HepG2 (cell line): Measurements from ENCODE around the gene ARMC8. TPM values are rescaled to one million over a fixed set of nuclear protein-coding genes. Genes with fewer than 3 reads are reported as not detected.

ENCODE experiments used
- ATAC-seq: fragments of 200-7000 bp; cut with Tn5 transposase; 3 replicates; pipeline ENCODE4 v1.9.1; 2020; ENCODE audit warnings: mild to moderate bottlenecking, moderate library complexity
- BruUV-seq: library from RNA; stranded (reverse); fragments of 400-500 nt; replicated peaks from 2 replicates; lab custom pipeline; 2021; lab: Mats Ljungman, UMichigan
- CTCF ChIA-PET: fragments of 300-600 bp; formaldehyde crosslinking; extraction: SDS; loops from one replicate; lab custom pipeline; 2021; ENCODE audit warnings: low total read pairs, inconsistent platforms, low intra/inter-chr PET ratio; lab: Yijun Ruan, JAX
- POLR2A ChIA-PET: fragments of 350-600 bp; sonication (Branson Sonifier 250); formaldehyde crosslinking; loops from one replicate; lab custom pipeline; 2020; ENCODE audit warnings: antibody characterized with exemption, inconsistent platforms; lab: Yijun Ruan, JAX
- DNase-seq: peaks from one replicate; pipeline ENCODE4 v3.0.0-alpha.2; 2015; ENCODE audit warnings: low spot score
- FAIRE-seq: peaks from 3 replicates; lab custom pipeline; 2011; peaks lifted over from hg19 to GRCh38; lab: Jason Lieb, UNC
- H2AFZ ChIP-seq: one replicate; pipeline ENCODE4 v1.6.1; 2011; ENCODE audit warnings: low read length, inconsistent platforms
- H3K27ac ChIP-seq: fragments of 300-600 bp; 3 replicates; pipeline ENCODE4 v1.8.0; 2011; ENCODE audit warnings: mixed run types, mild to moderate bottlenecking, mixed read lengths, low read length, inconsistent platforms; ENCODE audit not compliant: insufficient read depth; ENCODE audit errors: extremely low read length
- H3K27me3 ChIP-seq, 2 experiments: fragments of 200-600 bp in 1 of 2; 2 replicates in 1 of 2; 3 replicates in 1 of 2; pipeline versions ENCODE4 v1.6.0 to v1.8.0; 2011; ENCODE audit warnings: low read length in 2 of 2, mild to moderate bottlenecking in 2 of 2, moderate library complexity in 2 of 2, inconsistent platforms in 1 of 2; ENCODE audit not compliant: insufficient read depth in 2 of 2, control insufficient read depth in 1 of 2
- H3K36me3 ChIP-seq, 2 experiments: fragments of 200-600 bp in 1 of 2; replicated peaks in 1 of 2; 2 replicates in 1 of 2; 3 replicates in 1 of 2; pipeline versions ENCODE4 v1.5.1 to v1.8.0; 2011; ENCODE audit warnings: low read length in 2 of 2, inconsistent platforms in 1 of 2; ENCODE audit not compliant: insufficient read depth in 2 of 2, control insufficient read depth in 1 of 2
- H3K4me1 ChIP-seq: 2 replicates; pipeline ENCODE4 v1.5.1; 2012; ENCODE audit warnings: low read length, inconsistent platforms; ENCODE audit not compliant: insufficient read depth
- H3K4me2 ChIP-seq: 2 replicates; pipeline ENCODE4 v1.6.0; 2011; ENCODE audit warnings: low read depth, low read length, inconsistent platforms
- H3K4me3 ChIP-seq, 3 experiments: fragments of 200-600 bp in 1 of 3; sonication (generic), shearing (Covaris generic) in 1 of 3; replicated peaks in 1 of 3; 2 replicates each; pipeline ENCODE4 v1.5.1; 2011 to 2016; ENCODE audit warnings: low read length in 3 of 3, inconsistent platforms in 2 of 3, low read depth in 2 of 3, mild to moderate bottlenecking in 2 of 3, control low read depth in 1 of 3, mixed read lengths in 1 of 3; ENCODE audit not compliant: insufficient read depth in 1 of 3
- H3K79me2 ChIP-seq: one replicate; pipeline ENCODE4 v1.6.1; 2011; ENCODE audit warnings: low read length, inconsistent platforms; ENCODE audit not compliant: insufficient read depth
- H3K9ac ChIP-seq: 2 replicates; pipeline ENCODE4 v1.6.0; 2011; ENCODE audit warnings: mild to moderate bottlenecking, low read depth, low read length, inconsistent platforms; ENCODE audit not compliant: insufficient read depth
- H3K9me3 ChIP-seq: 2 replicates; pipeline ENCODE4 v1.5.1; 2012; ENCODE audit warnings: mild to moderate bottlenecking, low read length
- H4K20me1 ChIP-seq: 2 replicates; pipeline ENCODE4 v1.6.0; 2011; ENCODE audit warnings: inconsistent platforms, mild to moderate bottlenecking, low read length, moderate library complexity; ENCODE audit not compliant: insufficient read depth
- HNRNPK ChIP-seq: fragments of 200-400 bp; formaldehyde crosslinking; IDR thresholded peaks from 2 replicates; pipeline ENCODE4 v1.6.1; 2018; ENCODE audit warnings: low read length, low read depth, moderate library complexity, mild to moderate bottlenecking; ENCODE audit not compliant: poor library complexity, severe bottlenecking
- KDM3A ChIP-seq: IDR thresholded peaks from 2 replicates; pipeline ENCODE4 v1.6.1; 2018; ENCODE audit warnings: low read depth, missing compliant biosample characterization
- MTA1 ChIP-seq: sonication (generic); formaldehyde crosslinking; IDR thresholded peaks from 2 replicates; pipeline ENCODE4 v1.4.0; 2020; ENCODE audit warnings: missing genetic modification reagents, mild to moderate bottlenecking, borderline replicate concordance
- RFX5 ChIP-seq: IDR thresholded peaks from 2 replicates; pipeline ENCODE4 v1.6.1; 2011; ENCODE audit warnings: low read depth, low read length, improper control_type of control experiment
- ZNF263 ChIP-seq: sonication (generic); formaldehyde crosslinking; IDR thresholded peaks from 2 replicates; pipeline ENCODE4 v1.4.0; 2020; ENCODE audit warnings: missing genetic modification reagents
- ZNF672 ChIP-seq: sonication (generic); formaldehyde crosslinking; IDR thresholded peaks from 2 replicates; pipeline ENCODE4 v1.8.1; 2022; ENCODE audit warnings: missing genetic modification reagents
- ZUFSP ChIP-seq: sonication (generic); formaldehyde crosslinking; IDR thresholded peaks from 2 replicates; pipeline ENCODE4 v1.9.0; 2021; ENCODE audit warnings: missing genetic modification reagents, mild to moderate bottlenecking, borderline replicate concordance
- WGBS: methylation state at CpG from one replicate; pipeline ENCODE4 v1.1.6; 2017; ENCODE audit warnings: low lambda C conversion rate; 5-methylcytosine and 5-hydroxymethylcytosine counted together
- in situ Hi-C: cut with HindIII; loops from 2 replicates; pipeline ENCODE4 v1.10.0; 2017; ENCODE audit warnings: low pct_unique_long_range_greater_than_20kb; ENCODE audit not compliant: extremely low pct_ligation_motif_present
- intact Hi-C: fragments of 100-400 bp; cut with micrococcal nuclease; formaldehyde crosslinking; loops from one replicate; pipeline ENCODE4 v1.10.0; 2022; ENCODE audit not compliant: unreplicated experiment
- polyA plus RNA-seq, 8 experiments: library from polyadenylated mRNA; depleted of rRNA in 3 of 8; stranded (reverse) in 7 of 8; unstranded in 1 of 8; fragments of >200 nt; fragmentation: Illumina TruSeq in 4 of 8; extraction: Trizol in 4 of 8; gene quantifications; 2 replicates each; pipeline versions ENCODE4 v1.2.1 to v1.2.3, GENCODE V29; 2011 to 2016; ENCODE audit warnings: low read depth in 4 of 8, missing spikeins in 1 of 8, mixed read lengths in 1 of 8; ENCODE audit not compliant: insufficient read depth in 1 of 8
- total RNA-seq, 5 experiments: library from RNA; depleted of rRNA; stranded (reverse); fragments of >200 nt; fragmentation: Illumina TruSeq; extraction: Trizol; gene quantifications; 2 replicates each; pipeline ENCODE4 v1.2.3, GENCODE V29; 2016; ENCODE audit warnings: low read depth in 1 of 5
- TF ChIP-seq, protein P1 (sequence below): sonication (generic); formaldehyde crosslinking; IDR thresholded peaks from 2 replicates; pipeline ENCODE4 v1.9.0; 2021; ENCODE audit warnings: missing genetic modification reagents, borderline replicate concordance
- TF ChIP-seq, protein P2 (sequence below): sonication (generic); formaldehyde crosslinking; IDR thresholded peaks from 2 replicates; pipeline ENCODE4 v1.9.0; 2021; ENCODE audit warnings: missing genetic modification reagents, mild to moderate bottlenecking, borderline replicate concordance

The ARMC8 gene
- total and polyA plus RNA-seq, 2 of the 13 experiments (the other 11 are each of a cell fraction or from before 2014, with no cell fraction given) = 38.9 to 55.3 TPM

DNA sequence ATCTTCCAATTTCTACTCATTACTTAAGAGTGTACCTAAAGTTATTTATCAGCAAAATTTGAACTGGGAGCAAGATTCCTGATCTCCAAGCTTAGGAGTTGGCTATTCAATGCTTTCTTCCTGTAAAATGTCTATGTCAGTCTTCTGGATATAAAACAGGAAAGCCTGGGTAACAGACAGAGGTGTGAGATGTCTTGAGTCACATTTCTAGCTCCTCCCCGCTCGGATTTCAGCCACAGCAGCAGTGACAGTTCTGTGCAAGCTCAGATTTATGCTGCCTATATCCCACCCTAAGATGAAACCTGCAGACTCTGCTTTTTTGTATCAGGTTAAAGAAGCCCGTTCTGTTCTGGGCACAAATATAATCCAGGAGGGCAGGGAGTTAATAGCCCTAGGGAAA is 2.1 kb upstream of the ARMC8 start:
- Histone ChIP-seq H3K36me3 (no peaks in the 10 kb centered on the region), H4K20me1 (peaks cover 10% of the 10 kb centered on the region; the same call in 1 of the 2 replicates), H3K4me3 (no peak overlapping the region), H3K27me3 (peaks cover 0 to 4% of the 10 kb centered on the region in 2 experiments; a peak in 3 of 5 replicates), H2AFZ (no peak overlapping the region), H3K79me2 (peaks cover 28% of the 10 kb centered on the region), H3K4me1 (peaks cover 49% of the 10 kb centered on the region), H3K9me3 (no peaks in the 10 kb centered on the region), H3K27ac (no peak overlapping the region), H3K4me2 (no peak overlapping the region), H3K9ac (no peak overlapping the region)
- POLR2A ChIA-PET = interaction anchor here (0.9 to 3.4 kb wide), 3 partner anchors 8 to 10 kb away, joined by 3 to 39 read pairs (median 3); partner anchors contain the start of gene DBR1
- DNase-seq (no peak), FAIRE-seq (no peak), ATAC-seq (no peak)
- no TSS peak for BruUV-seq
- CTCF ChIA-PET = no interaction called here
- WGBS = 0% methylated on average over 3 of the region's 3 CpGs
- intact Hi-C loops (loop anchor here (5.0 to 10.0 kb wide), 2 partner anchors 162 to 240 kb away; partner anchors contain the start of gene MRAS), in situ Hi-C loops (loop anchor here (10.0 kb wide), 1 partner anchor 140 kb away; the partner anchor contains the start of gene NME9)
- no peak for TF ChIP-seq KDM3A (CRISPR knock-in tag)
- no peak for TF ChIP-seq HNRNPK
- no peak for TF ChIP-seq ZUFSP (CRISPR knock-in tag)
- TF ChIP-seq, protein P1, sequence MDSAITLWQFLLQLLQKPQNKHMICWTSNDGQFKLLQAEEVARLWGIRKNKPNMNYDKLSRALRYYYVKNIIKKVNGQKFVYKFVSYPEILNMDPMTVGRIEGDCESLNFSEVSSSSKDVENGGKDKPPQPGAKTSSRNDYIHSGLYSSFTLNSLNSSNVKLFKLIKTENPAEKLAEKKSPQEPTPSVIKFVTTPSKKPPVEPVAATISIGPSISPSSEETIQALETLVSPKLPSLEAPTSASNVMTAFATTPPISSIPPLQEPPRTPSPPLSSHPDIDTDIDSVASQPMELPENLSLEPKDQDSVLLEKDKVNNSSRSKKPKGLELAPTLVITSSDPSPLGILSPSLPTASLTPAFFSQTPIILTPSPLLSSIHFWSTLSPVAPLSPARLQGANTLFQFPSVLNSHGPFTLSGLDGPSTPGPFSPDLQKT (CRISPR knock-in tag) = no peak
- no peak for TF ChIP-seq ZNF672 (CRISPR knock-in tag)
- no peak for TF ChIP-seq MTA1 (CRISPR knock-in tag)
- TF ChIP-seq, protein P2, sequence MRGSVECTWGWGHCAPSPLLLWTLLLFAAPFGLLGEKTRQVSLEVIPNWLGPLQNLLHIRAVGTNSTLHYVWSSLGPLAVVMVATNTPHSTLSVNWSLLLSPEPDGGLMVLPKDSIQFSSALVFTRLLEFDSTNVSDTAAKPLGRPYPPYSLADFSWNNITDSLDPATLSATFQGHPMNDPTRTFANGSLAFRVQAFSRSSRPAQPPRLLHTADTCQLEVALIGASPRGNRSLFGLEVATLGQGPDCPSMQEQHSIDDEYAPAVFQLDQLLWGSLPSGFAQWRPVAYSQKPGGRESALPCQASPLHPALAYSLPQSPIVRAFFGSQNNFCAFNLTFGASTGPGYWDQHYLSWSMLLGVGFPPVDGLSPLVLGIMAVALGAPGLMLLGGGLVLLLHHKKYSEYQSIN (CRISPR knock-in tag) = no peak
- no peak for TF ChIP-seq ZNF263 (CRISPR knock-in tag)
- no peak for TF ChIP-seq RFX5
